GM12878 (cell line): ENCODE measurements around the gene ETNK2. TPM values are rescaled to one million over a fixed set of nuclear protein-coding genes. Genes with fewer than 3 reads are reported as not detected.

ENCODE experiments used
- ATAC-seq: fragments of 200-7000 bp; cut with Tn5 transposase; 3 replicates; pipeline ENCODE4 v1.9.1; 2020; ENCODE audit warnings: mild to moderate bottlenecking, moderate library complexity
- BruUV-seq: library from RNA; stranded (reverse); fragments of 400-500 nt; replicated peaks from 2 replicates; lab custom pipeline; 2021; lab: Mats Ljungman, UMichigan
- CTCF ChIA-PET: fragments of 300-600 bp; sonication (Branson Sonifier 250); formaldehyde crosslinking; extraction: SDS; loops from one replicate; lab custom pipeline; 2021; ENCODE audit warnings: inconsistent platforms; lab: Yijun Ruan, JAX
- POLR2A ChIA-PET: fragments of 350-600 bp; formaldehyde crosslinking; extraction: SDS; loops from one replicate; lab custom pipeline; 2021; ENCODE audit warnings: inconsistent platforms; lab: Charles Lee
- RAD21 ChIA-PET: fragments of 300-600 bp; sonication (Branson Sonifier 250); formaldehyde crosslinking; loops from one replicate; lab custom pipeline; 2023; ENCODE audit warnings: antibody characterized with exemption; ENCODE audit not compliant: unreplicated experiment; lab: Charles Lee
- SMC1A ChIA-PET: fragments of 300-600 bp; sonication (Branson Sonifier 250); formaldehyde crosslinking; loops from one replicate; lab custom pipeline; 2023; ENCODE audit not compliant: unreplicated experiment, uncharacterized antibody; lab: Charles Lee
- DNase-seq: peaks from one replicate; pipeline ENCODE4 v3.0.0-alpha.2; 2011; ENCODE audit warnings: low read depth, low spot score
- FAIRE-seq: peaks from 3 replicates; lab custom pipeline; 2011; peaks lifted over from hg19 to GRCh38; lab: Jason Lieb, UNC
- H2AFZ ChIP-seq: 2 replicates; pipeline ENCODE4 v1.6.0; 2011; ENCODE audit warnings: low read depth, low read length, control low read depth; ENCODE audit not compliant: control insufficient read depth
- H3K27ac ChIP-seq: 2 replicates; pipeline ENCODE4 v1.5.1; 2011; ENCODE audit warnings: control low read depth; ENCODE audit not compliant: control insufficient read depth, insufficient read depth
- H3K27me3 ChIP-seq, 2 experiments: replicated peaks in 1 of 2; 2 replicates each; pipeline versions ENCODE4 v1.6.0 to v1.6.1; 2011; ENCODE audit warnings: low read length in 1 of 2; ENCODE audit not compliant: control insufficient read depth in 2 of 2, insufficient read depth in 2 of 2
- H3K36me3 ChIP-seq, 2 experiments: 2 replicates each; pipeline ENCODE4 v1.5.1; 2011; ENCODE audit warnings: low read length in 1 of 2; ENCODE audit not compliant: control insufficient read depth in 2 of 2, insufficient read depth in 2 of 2
- H3K4me1 ChIP-seq: 2 replicates; pipeline ENCODE4 v1.6.1; 2011; ENCODE audit warnings: mild to moderate bottlenecking, low read length, moderate library complexity, mixed read lengths; ENCODE audit not compliant: control insufficient read depth, insufficient read depth
- H3K4me2 ChIP-seq: 2 replicates; pipeline ENCODE4 v1.6.0; 2011; ENCODE audit warnings: control low read depth; ENCODE audit not compliant: control insufficient read depth, insufficient read depth
- H3K4me3 ChIP-seq: fragments of 200-600 bp; sonication (generic); 2 replicates; pipeline ENCODE4 v1.5.1; 2016
- H3K79me2 ChIP-seq: 2 replicates; pipeline ENCODE4 v1.6.0; 2011; ENCODE audit warnings: low read length; ENCODE audit not compliant: control insufficient read depth, insufficient read depth
- H3K9ac ChIP-seq: 2 replicates; pipeline ENCODE4 v1.8.0; 2011; ENCODE audit warnings: low read length, control low read depth, mixed read lengths; ENCODE audit not compliant: control insufficient read depth, insufficient read depth
- H3K9me3 ChIP-seq: replicated peaks from 3 replicates; pipeline ENCODE4 v1.5.1; 2011; ENCODE audit warnings: mild to moderate bottlenecking, low read length; ENCODE audit not compliant: control insufficient read depth, insufficient read depth
- H4K20me1 ChIP-seq: 2 replicates; pipeline ENCODE4 v1.6.0; 2011; ENCODE audit not compliant: control insufficient read depth, insufficient read depth
- SIX5 ChIP-seq: IDR thresholded peaks from 2 replicates; pipeline ENCODE4 v1.6.1; 2011; ENCODE audit warnings: mild to moderate bottlenecking, low read depth, low read length, moderate library complexity; ENCODE audit not compliant: severe bottlenecking
- SREBF2 ChIP-seq: IDR thresholded peaks from 2 replicates; pipeline ENCODE4 v1.6.1; 2012; ENCODE audit warnings: mild to moderate bottlenecking, low read length
- ZNF687 ChIP-seq: fragments of 450-650 bp; IDR thresholded peaks from 2 replicates; pipeline ENCODE4 v1.6.1; 2017; ENCODE audit warnings: mild to moderate bottlenecking, moderate library complexity
- WGBS: methylation state at CpG from one replicate; pipeline ENCODE4 v1.1.6; 2016; ENCODE audit warnings: low lambda C conversion rate; ENCODE audit not compliant: insufficient replicate concordance, insufficient coverage; ENCODE audit errors: missing lambda C conversion rate; 5-methylcytosine and 5-hydroxymethylcytosine counted together
- in situ Hi-C: fragments of 300-500 bp; cut with MboI; formaldehyde crosslinking; loops from 9 replicates; pipeline ENCODE4 v1.14.3; 2018; ENCODE audit warnings: mixed read lengths
- intact Hi-C: fragments of 100-400 bp; cut with micrococcal nuclease; formaldehyde crosslinking; loops from one replicate; pipeline ENCODE4 v1.14.2; 2022; ENCODE audit not compliant: unreplicated experiment
- polyA plus RNA-seq, 11 experiments: library from polyadenylated mRNA; depleted of rRNA in 4 of 11; unstranded in 6 of 11; stranded (reverse) in 5 of 11; fragments of >200 nt; fragmentation: Nextera tagmentation in 4 of 11; fragmentation: Illumina TruSeq in 1 of 11; extraction: Ambion mirVana in 4 of 11; extraction: Trizol in 1 of 11; gene quantifications; 1 replicate in 1 of 11; 2 replicates in 10 of 11; pipeline versions ENCODE4 v1.2.1 to v1.2.3, GENCODE V29; 2011 to 2016; ENCODE audit warnings: inconsistent platforms in 2 of 11, missing spikeins in 2 of 11, low read depth in 1 of 11
- total RNA-seq, 4 experiments: library from RNA; depleted of rRNA in 3 of 4; stranded (reverse); fragments of >200 nt in 3 of 4; fragmentation: Illumina TruSeq in 1 of 4; extraction: Trizol in 1 of 4; gene quantifications; 2 replicates each; pipeline versions ENCODE4 v1.2.1 to v1.2.3, GENCODE V29; 2013 to 2021

The ETNK2 gene
- total and polyA plus RNA-seq, 10 of the 15 experiments (the other 5 are each of a cell fraction or from before 2014, with no cell fraction given): 0.14 TPM; not detected in 9

- no peak overlapping the region for H3K27ac ChIP-seq
- no peaks in the 10 kb centered on the region for H3K79me2 ChIP-seq
- no peaks in the 10 kb centered on the region for H3K4me1 ChIP-seq
- no peaks in the 10 kb centered on the region for H3K9me3 ChIP-seq
- ATAC-seq (no peak), DNase-seq (no peak), FAIRE-seq (no peak)
- no peak overlapping the region for H3K9ac ChIP-seq
- SMC1A ChIA-PET: no interaction called here
- H4K20me1 ChIP-seq: no peaks in the 10 kb centered on the region
- H3K27me3 ChIP-seq: peaks cover 3 to 5% of the 10 kb centered on the region in 2 experiments; a peak in 3 of 4 replicates
- in situ Hi-C loops: no loop called here
- no peak overlapping the region for H2AFZ ChIP-seq
- H3K4me2 ChIP-seq: no peak overlapping the region
- intact Hi-C loops: no loop called here
- H3K4me3 ChIP-seq: no peak overlapping the region
- no peaks in the 10 kb centered on the region for H3K36me3 ChIP-seq
- POLR2A ChIA-PET: no interaction called here
- CTCF ChIA-PET: interaction anchor here (0.5 to 1.3 kb wide), 2 partner anchors 12 to 246 kb away, joined by 3 read pairs; no protein-coding TSS in a partner anchor
- 56% methylated on average over 15 of the region's 25 CpGs for WGBS
- BruUV-seq: no TSS peak
- RAD21 ChIA-PET: no interaction called here
- TF ChIP-seq SIX5 (no peak), ZNF687 (no peak), SREBF2 (no peak)
Measured at GRCh38 chr1:204152310-204153044, 633 bp upstream of the ETNK2 start.
